GM13976 (cell line): Measurements from ENCODE around the gene C12orf56.

Experiments used
- DNase-seq: peaks from one replicate; pipeline ENCODE4 v3.0.0; 2012; ENCODE audit warnings: low spot score
- CTCF ChIP-seq: IDR thresholded peaks from 2 replicates; pipeline ENCODE4 v1.5.1; 2012; ENCODE audit warnings: borderline replicate concordance, mild to moderate bottlenecking; ENCODE audit not compliant: insufficient read depth; ENCODE audit errors: extremely low read depth, missing control alignments, control extremely low read depth
- in situ Hi-C: fragments of 300-500 bp; cut with MboI; formaldehyde crosslinking; loops from one replicate; pipeline ENCODE4 v1.12.0; 2022; ENCODE audit warnings: low sequenced_read_pairs, mixed read lengths, inconsistent platforms; ENCODE audit not compliant: unreplicated experiment

C12orf56 gene

DNA sequence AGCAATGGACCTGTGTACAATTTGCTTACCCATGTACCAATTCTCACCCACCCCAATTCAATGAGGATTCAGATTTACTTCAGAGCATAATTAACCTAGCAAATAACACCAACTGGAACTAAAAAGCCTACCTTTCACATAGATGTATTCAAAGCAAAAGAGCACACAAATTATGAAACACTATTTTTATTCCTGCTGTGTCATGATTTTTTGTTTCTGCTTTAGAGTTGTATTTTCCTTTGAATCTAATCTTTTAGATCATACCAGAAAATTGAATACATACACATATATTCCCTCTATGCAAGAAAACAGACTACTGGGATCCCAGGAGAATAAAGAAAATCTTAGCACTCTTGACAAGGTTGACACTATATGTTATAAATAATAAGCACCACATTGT is 174.3 kb downstream of the C12orf56 start:
- TF ChIP-seq CTCF, result no peak
- in situ Hi-C loops, result no loop called here
- no peak for DNase-seq
